Esophagus muscularis mucosa (tissue), 4 donors: ENCODE measurements around the gene ABCB1.
"Not testable (repeated sequence)": the region's sequence is repeated elsewhere in the genome, so short reads cannot be mapped to it uniquely, and the experiment has no call there.

ENCODE experiments used
- CTCF ChIP-seq, 3 experiments: fragments of 200-600 bp in 2 of 3; fragments of 450-650 bp in 1 of 3; sonication (generic) in 2 of 3; IDR thresholded peaks; one replicate each; pipeline ENCODE4 v1.5.1; 2017 to 2019; ENCODE audit warnings: antibody characterized with exemption in 3 of 3, mild to moderate bottlenecking in 2 of 3, moderate library complexity in 1 of 3
- EP300 ChIP-seq: sonication (generic); formaldehyde crosslinking; IDR thresholded peaks from one replicate; pipeline ENCODE4 v1.6.1; 2017; ENCODE audit warnings: antibody characterized with exemption
- POLR2A ChIP-seq: fragments of 450-650 bp; IDR thresholded peaks from one replicate; pipeline ENCODE4 v1.6.1; 2017; ENCODE audit warnings: antibody characterized with exemption, moderate library complexity, mild to moderate bottlenecking, low read depth
- POLR2AphosphoS5 ChIP-seq, 2 donors: sonication (generic); formaldehyde crosslinking; IDR thresholded peaks; one replicate each; pipeline ENCODE4 v1.6.1; 2017; ENCODE audit warnings: antibody characterized with exemption in 2 of 2

- not testable (repeated sequence) for TF ChIP-seq CTCF (IDR thresholded peaks at IDR 0.05); POLR2AphosphoS5 (IDR thresholded peaks at IDR 0.05); EP300; POLR2A
Measured at GRCh38 chr7:87572513-87572912, 28.2 kb downstream of the ABCB1 start.
